Measurements from ENCODE around the gene SF3B3.

DNA sequence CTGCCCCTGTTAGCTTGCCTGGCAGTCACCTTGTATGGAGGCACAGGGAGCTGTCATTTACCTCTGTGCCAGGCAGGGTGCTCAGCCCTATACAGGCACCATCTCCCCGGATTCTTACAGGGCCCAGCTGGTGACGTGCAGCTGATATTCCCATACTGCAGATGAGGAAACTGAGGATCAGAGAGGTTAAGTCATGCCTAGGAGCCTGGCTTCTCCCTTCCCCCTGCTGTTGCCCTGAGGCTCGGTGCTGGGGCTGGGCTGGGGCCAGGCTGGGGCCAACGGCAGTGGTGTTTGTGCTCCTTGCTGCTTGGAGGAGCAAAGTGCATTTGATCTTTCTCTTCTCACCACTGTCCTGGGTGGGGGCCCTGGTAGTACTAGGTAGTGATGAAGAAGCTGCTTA is 68.0 kb downstream of the SF3B3 start:
- TF ChIP-seq, protein P1, sequence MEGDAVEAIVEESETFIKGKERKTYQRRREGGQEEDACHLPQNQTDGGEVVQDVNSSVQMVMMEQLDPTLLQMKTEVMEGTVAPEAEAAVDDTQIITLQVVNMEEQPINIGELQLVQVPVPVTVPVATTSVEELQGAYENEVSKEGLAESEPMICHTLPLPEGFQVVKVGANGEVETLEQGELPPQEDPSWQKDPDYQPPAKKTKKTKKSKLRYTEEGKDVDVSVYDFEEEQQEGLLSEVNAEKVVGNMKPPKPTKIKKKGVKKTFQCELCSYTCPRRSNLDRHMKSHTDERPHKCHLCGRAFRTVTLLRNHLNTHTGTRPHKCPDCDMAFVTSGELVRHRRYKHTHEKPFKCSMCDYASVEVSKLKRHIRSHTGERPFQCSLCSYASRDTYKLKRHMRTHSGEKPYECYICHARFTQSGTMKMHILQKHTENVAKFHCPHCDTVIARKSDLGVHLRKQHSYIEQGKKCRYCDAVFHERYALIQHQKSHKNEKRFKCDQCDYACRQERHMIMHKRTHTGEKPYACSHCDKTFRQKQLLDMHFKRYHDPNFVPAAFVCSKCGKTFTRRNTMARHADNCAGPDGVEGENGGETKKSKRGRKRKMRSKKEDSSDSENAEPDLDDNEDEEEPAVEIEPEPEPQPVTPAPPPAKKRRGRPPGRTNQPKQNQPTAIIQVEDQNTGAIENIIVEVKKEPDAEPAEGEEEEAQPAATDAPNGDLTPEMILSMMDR (IDR thresholded peaks at IDR 0.05), result no peak
- TF ChIP-seq EZH2 (IDR thresholded peaks at IDR 0.05), result no peak
- no peak for TF ChIP-seq EZH2phosphoT487 (IDR thresholded peaks at IDR 0.05)
